HFFc6 (cell line): ENCODE data around the gene COMP. TPM values are rescaled to one million over a fixed set of nuclear protein-coding genes. Genes with fewer than 3 reads are reported as not detected.

Experiments
- DNase-seq: peaks from one replicate; pipeline ENCODE4 v3.0.0-alpha.2; 2018
- H3K27ac Mint-ChIP-seq: 2 replicates; pipeline ENCODE4 v1.8.0; 2020; ENCODE audit warnings: mild to moderate bottlenecking, mixed read lengths
- H3K27me3 Mint-ChIP-seq: 2 replicates; pipeline ENCODE4 v1.8.0; 2021; ENCODE audit warnings: mild to moderate bottlenecking, moderate library complexity, mixed read lengths; ENCODE audit not compliant: insufficient read depth
- H3K36me3 Mint-ChIP-seq: 2 replicates; pipeline ENCODE4 v1.8.0; 2021; ENCODE audit warnings: low read depth, mixed read lengths
- H3K4me1 Mint-ChIP-seq: 2 replicates; pipeline ENCODE4 v1.8.0; 2020; ENCODE audit warnings: low read depth, mixed read lengths
- H3K4me3 Mint-ChIP-seq: 2 replicates; pipeline ENCODE4 v1.8.0; 2020; ENCODE audit warnings: mild to moderate bottlenecking, moderate library complexity, mixed read lengths
- H3K9me3 Mint-ChIP-seq: 2 replicates; pipeline ENCODE4 v1.8.0; 2020; ENCODE audit warnings: mild to moderate bottlenecking, mixed read lengths
- CTCF ChIP-seq: fragments of 200-600 bp; sonication (generic); IDR thresholded peaks from 2 replicates; pipeline ENCODE4 v1.5.0; 2021; ENCODE audit warnings: antibody characterized with exemption, mild to moderate bottlenecking
- total RNA-seq, 6 experiments: library from RNA; stranded (reverse); fragmentation: NEBNext Ultra II Directional; extraction: Animal tissue kit (Norgen Biotek cat#: 25700); gene quantifications; 2 replicates in 1 of 6; 3 replicates in 5 of 6; pipeline ENCODE4 v1.2.3, GENCODE V29; 2021

The COMP gene
- total RNA-seq, 6 experiments from 2014 or later = 0.67 to 6.1 (median 0.98) TPM

DNA sequence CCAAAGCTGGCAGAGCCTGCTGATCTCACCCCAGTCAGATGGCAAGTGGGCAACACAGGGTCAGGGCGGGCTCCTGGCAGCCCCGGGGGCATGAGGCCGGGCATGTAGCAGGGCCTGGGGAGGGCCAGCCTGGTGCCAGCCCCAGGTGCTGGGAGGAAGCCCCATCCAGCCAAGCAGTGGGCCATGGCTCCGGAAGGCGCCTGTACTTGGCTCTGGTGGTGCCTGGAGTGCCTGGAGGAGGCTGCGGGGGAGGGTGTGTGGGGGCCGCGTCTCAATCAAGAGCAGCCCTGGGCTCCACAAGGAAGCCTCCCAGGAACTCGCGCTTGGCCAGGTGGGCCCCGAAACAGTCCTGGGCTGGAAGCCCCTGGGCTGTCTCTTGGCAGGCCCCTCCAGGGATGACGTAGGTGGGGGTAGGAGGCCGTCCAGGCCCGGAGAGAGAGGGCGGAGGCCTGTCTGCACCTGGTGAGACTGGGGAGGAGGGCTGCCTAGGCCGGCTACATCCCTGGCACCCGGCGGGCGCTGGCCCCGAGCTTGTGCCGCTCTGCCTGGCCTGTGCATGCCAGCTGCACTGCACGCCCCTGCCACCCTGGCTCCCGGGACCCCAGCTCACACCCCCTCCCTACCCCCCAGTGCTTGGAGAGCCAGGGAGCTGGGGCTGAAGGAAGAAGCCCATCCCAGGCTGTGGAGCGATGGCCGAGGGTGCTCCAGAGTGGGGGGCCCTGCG is 45.9 kb downstream of the COMP start:
- H3K27me3 Mint-ChIP-seq = peaks cover 2% of the 10 kb centered on the region
- TF ChIP-seq CTCF = no peak
- no peaks in the 10 kb centered on the region for H3K9me3 Mint-ChIP-seq
- H3K27ac Mint-ChIP-seq = no peak overlapping the region
- no peaks in the 10 kb centered on the region for H3K36me3 Mint-ChIP-seq
- no peak for DNase-seq
- no peak overlapping the region for H3K4me3 Mint-ChIP-seq
- H3K4me1 Mint-ChIP-seq = no peaks in the 10 kb centered on the region

- H3K4me3 Mint-ChIP-seq = no peak overlapping the region
- H3K27me3 Mint-ChIP-seq = no peaks in the 10 kb centered on the region; the same call in none of the 2 replicates
- H3K36me3 Mint-ChIP-seq = no peaks in the 10 kb centered on the region
- no peak overlapping the region for H3K27ac Mint-ChIP-seq
- TF ChIP-seq CTCF = no peak
- no peaks in the 10 kb centered on the region for H3K9me3 Mint-ChIP-seq
- no peak for DNase-seq
- H3K4me1 Mint-ChIP-seq = no peaks in the 10 kb centered on the region
These were observed 47.2 kb downstream of the COMP start for GRCh38 chr19:18743784-18744418.

DNA sequence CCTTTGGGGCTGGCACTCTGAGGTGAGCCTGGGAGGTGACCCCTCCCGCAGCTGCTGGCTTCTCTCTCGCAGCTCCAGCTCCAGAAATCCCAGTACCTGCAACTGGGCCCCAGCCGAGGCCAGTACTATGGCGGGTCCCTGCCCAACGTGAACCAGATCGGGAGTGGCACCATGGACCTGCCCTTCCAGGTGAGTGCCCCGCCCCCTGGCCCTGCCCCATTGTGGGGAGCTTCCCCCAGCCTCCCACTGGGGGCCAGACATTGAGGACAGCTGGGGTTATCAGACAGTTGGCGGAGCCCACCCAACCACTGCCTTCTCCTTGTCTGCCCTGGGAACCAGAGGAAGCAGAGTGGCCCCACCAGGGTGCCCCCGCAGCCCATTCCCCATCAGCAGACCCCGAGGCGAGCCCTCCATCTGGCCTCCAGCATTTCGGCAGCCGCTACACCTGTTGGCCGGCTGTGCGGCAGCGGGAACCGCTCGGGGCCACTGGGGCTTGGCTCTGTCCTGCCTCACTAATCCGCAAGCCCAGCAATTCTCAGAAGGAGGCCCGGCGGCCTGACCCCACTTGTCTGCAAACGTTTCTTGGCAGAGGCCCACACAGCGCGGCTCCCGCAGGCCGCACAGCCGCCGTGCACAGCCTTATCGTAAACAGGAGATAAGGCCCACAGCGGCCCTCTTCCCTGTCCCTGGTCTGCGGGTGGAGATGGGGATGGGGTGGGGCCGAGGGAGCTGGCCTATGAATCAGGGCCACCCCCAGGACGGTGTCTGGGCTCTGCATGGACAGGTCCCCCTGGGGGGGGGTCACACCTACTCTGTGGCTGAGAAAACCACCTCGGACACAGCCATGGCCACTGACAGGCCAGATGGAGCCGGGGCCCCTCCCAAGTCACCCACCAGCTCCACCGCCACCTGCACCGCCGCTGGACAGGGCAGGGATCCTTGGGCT is 48.0 kb downstream of the COMP start:
- Mint-ChIP-seq H3K9me3 (no peaks in the 10 kb centered on the region), H3K4me3 (no peak overlapping the region), H3K27ac (no peak overlapping the region), H3K4me1 (no peaks in the 10 kb centered on the region), H3K36me3 (no peaks in the 10 kb centered on the region), H3K27me3 (no peaks in the 10 kb centered on the region; the same call in none of the 2 replicates)
- TF ChIP-seq CTCF = no peak
- DNase-seq = no peak

GRCh38 chr19:18742324-18742723 is 48.8 kb downstream of the COMP start:
- no peaks in the 10 kb centered on the region for H3K4me1 Mint-ChIP-seq
- H3K9me3 Mint-ChIP-seq = no peaks in the 10 kb centered on the region
- DNase-seq = no peak
- H3K4me3 Mint-ChIP-seq = no peak overlapping the region
- no peak for TF ChIP-seq CTCF
- no peak overlapping the region for H3K27ac Mint-ChIP-seq
- no peaks in the 10 kb centered on the region; the same call in none of the 2 replicates for H3K27me3 Mint-ChIP-seq
- no peaks in the 10 kb centered on the region for H3K36me3 Mint-ChIP-seq
